ENCODE data around the gene DPEP2. TPM values are rescaled to one million over a fixed set of nuclear protein-coding genes. Genes with fewer than 3 reads are reported as not detected.

The DPEP2 gene
- total RNA-seq, 2 experiments from 2014 or later: 17.5 to 18.1 TPM

- Mint-ChIP-seq H3K9me3 (no peaks in the 10 kb centered on the region), H3K4me3 (peak overlapping the region; percentile 100), H3K36me3 (ENCODE audit: low read depth) (peaks cover 5% of the 10 kb centered on the region), H3K27ac (peak overlapping the region; percentile 92), H3K27me3 (peaks cover 2% of the 10 kb centered on the region), H3K4me1 (peaks cover 25% of the 10 kb centered on the region)
- ChIA-PET POLR2A (interaction anchor here (0.6 to 6.6 kb wide), 9 partner anchors 14 to 161 kb away, joined by 3 to 41 read pairs (median 6); partner anchors contain the start of genes DDX28, DPEP2, DUS2 and PSMB10), CTCF (interaction anchor here (1.0 to 2.1 kb wide), 2 partner anchors 72 to 96 kb away, joined by 3 to 7 read pairs; no protein-coding TSS in a partner anchor)
- DNase-seq: no peak
Measured at GRCh38 chr16:67969254-67970039, 29.8 kb downstream of the DPEP2 start.

DNA sequence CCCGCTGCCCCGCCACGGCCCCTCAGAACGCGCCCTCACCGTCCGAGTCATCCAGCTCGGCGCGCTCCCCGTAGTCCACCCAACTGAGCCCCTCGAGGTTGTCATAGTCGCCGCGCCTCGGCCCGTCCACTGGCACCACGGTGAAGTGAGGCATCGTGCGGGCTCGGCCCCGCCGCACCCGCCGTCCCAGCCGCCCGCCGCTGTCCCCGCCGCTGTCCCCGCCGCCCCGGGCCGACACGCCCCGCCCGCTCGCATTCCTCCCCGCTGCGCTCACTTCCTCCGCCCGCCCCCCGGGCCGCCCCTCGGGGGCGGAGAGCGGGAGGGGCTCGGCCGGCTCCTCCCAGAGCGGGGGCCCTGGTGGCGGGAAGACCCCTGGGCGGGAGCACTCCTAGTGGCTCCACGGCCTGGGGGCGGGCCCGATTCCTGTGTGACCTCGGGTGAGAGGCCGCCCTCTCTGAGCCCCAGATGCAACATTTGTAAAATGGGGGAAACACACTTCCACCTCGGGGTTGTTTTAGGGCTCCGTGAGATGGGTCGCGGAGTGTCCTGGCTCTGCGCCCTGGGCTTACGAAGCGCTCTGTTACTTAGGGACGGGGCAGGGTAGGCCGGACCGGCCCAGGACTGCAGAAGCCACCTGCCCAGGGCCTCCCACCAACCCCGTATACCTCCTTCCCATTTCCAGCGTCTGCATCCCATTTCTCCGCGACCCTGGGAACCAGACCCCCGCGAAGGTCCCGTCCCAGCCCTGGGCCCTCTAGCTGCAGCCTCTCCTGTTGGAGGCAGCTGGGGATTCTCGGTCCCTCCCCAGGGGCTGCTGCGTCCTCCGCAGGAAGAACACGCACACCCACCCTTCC is 30.7 kb downstream of the DPEP2 start, which contains the start of gene SLC12A4:
SLC12A4 (minus strand) TSS at position 238 of the 854 bp plus-strand sequence; CDS start at position 154, 84 bp downstream.
- Mint-ChIP-seq H3K27me3 (no peaks in the 10 kb centered on the region), H3K36me3 (ENCODE audit: low read depth) (peaks cover 5% of the 10 kb centered on the region), H3K9me3 (no peaks in the 10 kb centered on the region), H3K27ac (peak within 1 kb of the TSS; percentile 95), H3K4me3 (peak within 1 kb of the TSS; percentile 100), H3K4me1 (peaks cover 26% of the 10 kb centered on the region)
- peak; percentile 89 for DNase-seq
- ChIA-PET CTCF (interaction anchor here (1.0 to 2.1 kb wide), 2 partner anchors 72 to 97 kb away, joined by 3 to 7 read pairs; no protein-coding TSS in a partner anchor), POLR2A (interaction anchor here (0.8 to 6.6 kb wide), 11 partner anchors 15 to 64 kb away, joined by 3 to 41 read pairs (median 4); partner anchors contain the start of genes DDX28, DPEP2, DUS2 and PSMB10)

- Mint-ChIP-seq H3K27ac (peak overlapping the region; percentile 95), H3K36me3 (ENCODE audit: low read depth) (peaks cover 6% of the 10 kb centered on the region), H3K4me1 (peaks cover 26% of the 10 kb centered on the region), H3K4me3 (peak overlapping the region; percentile 100), H3K27me3 (no peaks in the 10 kb centered on the region), H3K9me3 (no peaks in the 10 kb centered on the region)
- ChIA-PET POLR2A (interaction anchor here (0.8 to 6.6 kb wide), 9 partner anchors 15 to 64 kb away, joined by 3 to 41 read pairs (median 6); partner anchors contain the start of genes DDX28, DUS2 and PSMB10), CTCF (interaction anchor here (1.5 to 2.1 kb wide), 2 partner anchors 73 to 97 kb away, joined by 4 to 7 read pairs; no protein-coding TSS in a partner anchor)
- peak; percentile 40 for DNase-seq
Measured at GRCh38 chr16:67967958-67968399, 31.3 kb downstream of the DPEP2 start.

DNA sequence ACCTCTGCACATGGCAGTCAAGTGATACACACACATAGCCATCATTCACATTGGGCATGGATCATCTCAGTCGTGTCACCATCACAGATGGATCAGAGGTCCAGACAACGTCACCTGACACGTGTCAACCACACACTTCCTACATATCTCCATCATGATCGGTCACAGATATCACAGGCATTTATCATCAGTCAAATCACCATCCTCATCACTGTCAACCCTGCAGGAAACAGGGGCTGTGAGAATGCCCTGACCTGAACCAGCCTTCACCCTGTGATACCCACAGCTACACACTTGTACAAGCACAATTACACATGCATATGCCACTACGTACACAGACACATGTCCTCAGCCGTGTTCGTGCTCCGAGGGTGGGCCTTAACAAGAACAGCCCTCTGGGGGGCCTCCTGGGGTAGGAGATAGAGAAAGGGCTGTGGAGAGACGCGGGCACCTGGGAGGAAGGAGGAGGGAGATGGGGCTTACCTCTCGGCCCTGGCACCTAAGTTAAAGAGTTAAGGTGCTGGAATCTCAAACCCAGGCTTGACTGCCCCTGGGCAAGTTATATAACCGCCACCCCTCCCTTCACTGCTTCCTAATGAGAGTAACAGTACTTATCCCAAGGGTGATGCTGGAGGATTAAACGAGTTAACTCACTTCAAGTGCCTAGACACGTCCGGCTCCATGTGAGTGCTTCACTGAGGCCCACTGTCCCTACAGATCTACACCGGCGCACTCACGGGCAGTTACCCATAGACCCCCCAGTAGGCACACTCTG is 31.9 kb downstream of the DPEP2 start:
- H3K9me3 Mint-ChIP-seq: no peaks in the 10 kb centered on the region
- no peaks in the 10 kb centered on the region for H3K27me3 Mint-ChIP-seq
- peaks cover 26% of the 10 kb centered on the region for H3K4me1 Mint-ChIP-seq
- CTCF ChIA-PET: interaction anchor here (1.3 to 2.1 kb wide), 3 partner anchors 74 to 446 kb away, joined by 4 to 7 read pairs (median 4); no protein-coding TSS in a partner anchor
- peak; percentile 46 for DNase-seq
- H3K4me3 Mint-ChIP-seq: peak overlapping the region; percentile 100
- H3K36me3 Mint-ChIP-seq (ENCODE audit: low read depth): peaks cover 11% of the 10 kb centered on the region
- H3K27ac Mint-ChIP-seq: peak overlapping the region; percentile 95
- POLR2A ChIA-PET: interaction anchor here (0.8 to 6.6 kb wide), 12 partner anchors 14 to 118 kb away, joined by 3 to 41 read pairs (median 5); partner anchors contain the start of genes DDX28, DUS2, NFATC3 and PSMB10

GRCh38 chr16:67966549-67967182 is 32.6 kb downstream of the DPEP2 start:
- H3K4me3 Mint-ChIP-seq: peak overlapping the region; percentile 100
- H3K9me3 Mint-ChIP-seq: no peaks in the 10 kb centered on the region
- ChIA-PET POLR2A (interaction anchor here (1.0 to 6.6 kb wide), 5 partner anchors 17 to 118 kb away, joined by 3 to 41 read pairs (median 4); partner anchors contain the start of genes DDX28, DUS2, NFATC3 and PSMB10), CTCF (interaction anchor here (1.3 to 2.9 kb wide), 4 partner anchors 24 to 446 kb away, joined by 3 to 11 read pairs (median 4); no protein-coding TSS in a partner anchor)
- no peaks in the 10 kb centered on the region for H3K27me3 Mint-ChIP-seq
- H3K36me3 Mint-ChIP-seq (ENCODE audit: low read depth): peaks cover 17% of the 10 kb centered on the region
- H3K27ac Mint-ChIP-seq: peak overlapping the region; percentile 95
- peaks cover 26% of the 10 kb centered on the region for H3K4me1 Mint-ChIP-seq
- DNase-seq: no peak

DNA sequence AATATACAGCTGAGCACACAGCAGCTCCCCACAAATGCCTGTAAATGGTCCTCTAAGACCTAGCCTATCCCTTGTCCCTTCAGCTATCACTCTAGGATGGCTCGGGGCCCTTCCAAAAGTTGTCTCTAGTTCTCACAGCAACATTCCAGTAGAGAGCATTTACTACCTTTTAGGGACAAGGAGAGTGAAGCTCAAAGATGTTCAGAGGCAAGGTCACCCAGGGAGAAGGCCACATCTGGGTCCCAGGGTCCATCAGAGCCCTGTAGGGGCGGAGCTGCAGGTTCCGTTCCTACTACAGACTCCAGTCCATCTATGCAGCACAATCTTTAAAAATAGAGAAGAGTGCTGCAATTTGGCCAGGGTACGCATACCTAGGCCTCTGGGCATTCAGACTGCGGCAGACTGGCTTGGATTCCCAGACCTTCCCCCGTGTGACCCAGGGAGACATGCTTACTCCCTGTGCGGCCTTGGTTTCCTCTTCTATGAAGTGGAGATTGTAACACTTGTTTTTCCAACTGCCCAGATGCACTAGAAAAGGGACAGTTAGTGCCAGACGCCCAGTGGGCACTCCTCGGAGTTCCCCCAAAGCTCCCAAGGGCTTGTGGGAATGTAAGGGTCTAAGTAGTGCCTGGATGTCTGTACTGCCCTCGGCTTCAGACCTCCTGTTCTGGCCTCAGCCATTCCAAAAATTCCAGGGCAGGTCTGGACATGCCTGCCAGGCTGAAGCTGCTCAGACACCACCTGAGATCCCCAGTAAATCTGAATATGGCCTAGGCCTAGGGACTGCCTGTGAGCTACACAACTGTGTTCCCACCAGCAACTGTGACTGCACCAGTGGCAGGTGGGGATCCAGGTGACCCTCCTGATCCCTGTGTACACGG is 33.4 kb downstream of the DPEP2 start:
- H3K9me3 Mint-ChIP-seq: no peaks in the 10 kb centered on the region
- peaks cover 26% of the 10 kb centered on the region for H3K4me1 Mint-ChIP-seq
- DNase-seq: no peak
- peaks cover 20% of the 10 kb centered on the region for H3K36me3 Mint-ChIP-seq (ENCODE audit: low read depth)
- ChIA-PET CTCF (interaction anchor here (0.9 to 2.9 kb wide), 4 partner anchors 23 to 445 kb away, joined by 3 to 11 read pairs (median 4); no protein-coding TSS in a partner anchor), POLR2A (interaction anchor here (1.0 to 6.6 kb wide), 5 partner anchors 18 to 119 kb away, joined by 3 to 41 read pairs (median 4); partner anchors contain the start of genes DDX28, DUS2, NFATC3 and PSMB10)
- H3K4me3 Mint-ChIP-seq: no peak overlapping the region
- no peak overlapping the region for H3K27ac Mint-ChIP-seq
- H3K27me3 Mint-ChIP-seq: no peaks in the 10 kb centered on the region

DNA sequence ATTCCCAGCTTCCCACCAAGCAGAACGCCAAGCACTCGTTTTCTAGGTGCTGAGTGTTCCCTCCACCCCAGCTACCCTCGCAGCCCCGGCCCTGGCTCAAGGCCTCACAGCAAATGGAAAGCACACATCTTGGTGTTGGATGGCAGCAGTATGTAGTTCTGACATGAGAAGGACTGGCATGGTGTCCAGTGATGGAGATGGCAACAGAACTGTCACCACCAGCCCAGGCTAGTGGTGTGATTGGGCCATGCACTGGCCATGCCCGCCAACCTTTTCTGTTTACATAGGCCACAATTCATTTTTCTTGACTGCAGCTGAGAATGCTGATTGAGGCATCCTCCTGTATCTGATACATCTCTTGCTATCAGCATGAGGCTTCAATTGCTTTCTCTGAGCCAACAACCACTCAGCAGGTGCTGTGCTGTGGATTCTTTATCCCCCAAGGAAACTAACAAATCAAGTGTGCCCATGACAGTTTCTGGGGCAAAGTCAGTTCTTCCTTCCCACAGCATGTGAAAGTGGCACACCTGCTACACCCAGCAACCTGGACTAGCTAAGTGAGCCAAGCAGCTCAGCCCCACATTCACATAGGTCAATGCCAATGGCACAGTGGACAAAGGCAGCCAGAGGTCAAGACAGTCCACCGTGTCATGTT is 34.7 kb downstream of the DPEP2 start:
- POLR2A ChIA-PET: interaction anchor here (0.8 to 6.6 kb wide), 3 partner anchors 19 to 58 kb away, joined by 3 to 41 read pairs (median 9); partner anchors contain the start of genes DDX28, DUS2 and PSMB10

DNA sequence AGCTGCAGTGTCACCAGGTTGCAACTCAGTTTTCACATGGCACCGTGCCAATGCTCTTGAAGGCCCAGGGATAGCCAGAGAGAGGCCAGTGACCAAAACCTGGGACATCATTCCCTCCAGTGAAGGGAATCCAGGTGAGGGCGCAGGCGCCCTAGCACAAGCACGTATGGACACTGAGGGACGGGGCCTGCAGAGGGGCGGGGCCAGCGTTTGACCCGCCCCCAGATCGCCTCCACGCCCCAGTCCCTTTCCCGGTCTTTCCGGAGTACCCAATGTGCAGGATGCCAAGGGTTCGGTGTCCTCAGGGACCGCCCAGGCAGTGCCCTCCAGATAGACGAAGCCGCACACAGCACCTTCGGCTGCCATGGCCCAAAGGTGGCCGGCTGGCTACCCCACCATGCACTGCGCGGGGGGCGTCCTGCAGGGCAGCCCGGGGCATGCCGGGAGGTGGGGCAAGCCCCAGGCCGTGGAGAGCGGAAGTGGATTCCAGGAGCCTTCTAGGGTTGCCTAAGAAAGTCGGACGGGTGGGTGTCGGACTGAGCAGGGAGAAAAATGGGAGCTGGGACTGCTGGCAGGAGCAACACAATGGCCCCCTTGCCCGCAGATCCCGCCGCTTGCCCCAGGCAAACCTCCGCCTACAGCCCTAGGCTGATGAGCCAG is 35.5 kb downstream of the DPEP2 start:
- Mint-ChIP-seq H3K9me3 (no peaks in the 10 kb centered on the region), H3K27ac (no peak overlapping the region), H3K27me3 (no peaks in the 10 kb centered on the region), H3K4me3 (no peak overlapping the region), H3K36me3 (ENCODE audit: low read depth) (peaks cover 26% of the 10 kb centered on the region), H3K4me1 (peaks cover 19% of the 10 kb centered on the region)
- DNase-seq: no peak
- ChIA-PET POLR2A (interaction anchor here (0.8 to 6.6 kb wide), 3 partner anchors 20 to 59 kb away, joined by 3 to 41 read pairs (median 9); partner anchors contain the start of genes DDX28, DUS2 and PSMB10), CTCF (interaction anchor here (2.9 kb wide), 1 partner anchor 21 kb away, joined by 11 read pairs; no protein-coding TSS in a partner anchor)

More for the DNA sequence above, 34.7 kb downstream of the DPEP2 start:
- Mint-ChIP-seq H3K4me3 (no peak overlapping the region), H3K9me3 (no peaks in the 10 kb centered on the region), H3K27me3 (no peaks in the 10 kb centered on the region), H3K27ac (no peak overlapping the region), H3K4me1 (peaks cover 23% of the 10 kb centered on the region), H3K36me3 (ENCODE audit: low read depth) (peaks cover 26% of the 10 kb centered on the region)
- no peak for DNase-seq
- CTCF ChIA-PET: interaction anchor here (2.9 kb wide), 1 partner anchor 22 kb away, joined by 11 read pairs; no protein-coding TSS in a partner anchor

- Mint-ChIP-seq H3K27ac (no peak overlapping the region), H3K4me1 (peaks cover 19% of the 10 kb centered on the region), H3K36me3 (ENCODE audit: low read depth) (peaks cover 28% of the 10 kb centered on the region), H3K27me3 (no peaks in the 10 kb centered on the region), H3K4me3 (no peak overlapping the region), H3K9me3 (no peaks in the 10 kb centered on the region)
- POLR2A ChIA-PET: interaction anchor here (6.6 kb wide), 1 partner anchor 27 kb away, joined by 41 read pairs; the partner anchor contains the start of gene PSMB10
- no peak for DNase-seq
- CTCF ChIA-PET: interaction anchor here (0.7 kb wide), 1 partner anchor 148 kb away, joined by 5 read pairs; no protein-coding TSS in a partner anchor
Measured at GRCh38 chr16:67963292-67963661, 36.0 kb downstream of the DPEP2 start.

Measured in activated CD4-positive, alpha-beta memory T cell treated with anti-CD3 and anti-CD28 coated beads, Interleukin-2, amount 10 ng/mL, durations not matched to agents 7 days and 5 days (primary cell).